Head of caudate nucleus (tissue), 42 donors: ENCODE data around the gene IQGAP3.

Experiments
- DNase-seq, 42 donors: peaks; one replicate each; pipeline versions ENCODE4 v3.0.0 to v3.0.0-alpha.2; 2020 to 2021; ENCODE audit warnings: mixed read lengths in 7 of 42
- intact Hi-C: fragments of 100-400 bp; cut with DNase I; formaldehyde crosslinking; loops from one replicate; pipeline ENCODE4 v1.15.0; 2022

IQGAP3 gene

GRCh38 chr1:156528875-156529425 lies 43.4 kb downstream of the IQGAP3 start:
- DNase-seq, result no peak
- intact Hi-C loops, result no loop called here

GRCh38 chr1:156528231-156528630 lies 44.1 kb downstream of the IQGAP3 start:
- intact Hi-C loops, result no loop called here
- DNase-seq, result no peak

DNA sequence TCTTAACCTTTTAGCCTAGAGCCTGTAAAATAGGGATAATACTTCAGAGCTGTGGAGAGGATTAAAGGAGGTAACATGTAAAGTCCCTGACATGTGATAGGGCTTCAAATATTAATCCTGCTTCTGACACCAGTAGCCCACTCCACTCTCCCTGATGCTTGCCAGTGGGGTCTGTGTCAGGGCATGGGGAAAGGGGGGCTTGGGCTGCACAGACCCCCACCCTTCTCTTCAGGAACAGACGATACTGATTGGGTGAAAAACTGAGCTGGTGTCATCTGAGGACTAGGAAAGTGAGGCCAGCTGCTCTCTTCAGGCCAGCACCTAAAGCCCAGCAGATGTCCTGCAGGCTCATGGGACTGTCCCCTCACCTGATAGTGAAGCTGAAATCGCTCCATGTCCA lies 44.8 kb downstream of the IQGAP3 start:
- no peak for DNase-seq
- intact Hi-C loops, result no loop called here

- intact Hi-C loops, result no loop called here
- DNase-seq, result no peak
These were observed 46.4 kb downstream of the IQGAP3 start for GRCh38 chr1:156525856-156526489.

- DNase-seq, result no peak
- intact Hi-C loops, result no loop called here
These were observed 47.3 kb downstream of the IQGAP3 start for GRCh38 chr1:156525071-156525501.

- DNase-seq, result no peak
- intact Hi-C loops, result no loop called here
These were observed 47.9 kb downstream of the IQGAP3 start for GRCh38 chr1:156524481-156524869.

GRCh38 chr1:156523801-156524480 lies 48.4 kb downstream of the IQGAP3 start:
- no peak for DNase-seq
- intact Hi-C loops, result no loop called here

- DNase-seq, result no peak
- intact Hi-C loops, result no loop called here
These were observed 49.9 kb downstream of the IQGAP3 start for GRCh38 chr1:156522443-156522970.

GRCh38 chr1:156517748-156518147 lies 54.6 kb downstream of the IQGAP3 start:
- no peak for DNase-seq
- intact Hi-C loops, result no loop called here

DNA sequence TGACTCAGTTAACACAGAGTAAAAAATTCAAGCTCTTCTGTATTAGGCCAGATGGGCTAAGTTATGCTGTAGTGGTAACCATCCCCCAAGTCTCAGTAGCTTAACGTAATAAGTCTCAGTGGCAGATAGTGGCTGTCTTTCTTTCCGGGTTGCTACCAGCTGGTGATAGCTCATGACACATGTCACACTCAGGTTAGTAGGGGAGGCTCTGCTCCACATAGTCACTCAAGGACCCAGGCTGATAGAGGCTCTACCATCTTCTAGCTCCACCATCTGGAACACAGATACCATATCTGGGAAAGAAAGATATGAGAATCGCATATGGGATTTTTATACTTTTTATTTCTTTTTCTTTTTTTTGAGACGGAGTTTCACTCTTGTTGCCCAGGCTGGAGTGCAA lies 55.5 kb downstream of the IQGAP3 start:
- no peak for DNase-seq
- intact Hi-C loops, result no loop called here

- intact Hi-C loops, result no loop called here
- DNase-seq, result no peak
These were observed 56.4 kb downstream of the IQGAP3 start for GRCh38 chr1:156515956-156516355.

DNA sequence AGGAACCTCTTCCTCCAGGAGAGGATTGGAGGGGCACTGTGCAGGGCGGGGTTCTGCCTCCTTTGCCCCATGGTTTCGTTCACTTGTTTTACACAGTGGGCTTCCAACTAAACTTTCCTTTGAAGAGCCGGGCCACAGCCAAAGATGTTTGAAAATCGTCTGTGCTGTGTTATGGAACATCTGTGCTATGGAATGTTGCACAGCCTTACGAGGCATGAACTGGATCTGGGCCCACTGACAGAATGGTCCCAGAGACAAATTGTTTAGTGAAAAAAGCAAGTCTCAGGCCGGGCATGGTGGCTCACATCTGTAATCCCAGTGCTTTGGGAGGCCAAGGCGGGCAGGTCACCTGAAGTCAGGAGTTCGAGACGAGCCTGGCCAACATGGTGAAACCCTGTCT lies 59.2 kb downstream of the IQGAP3 start:
- DNase-seq, result peak in 1 of 42 donors; percentile 9
- intact Hi-C loops, result no loop called here

- no peak for DNase-seq
- intact Hi-C loops, result no loop called here
These were observed 60.7 kb downstream of the IQGAP3 start for GRCh38 chr1:156511644-156512043.

- intact Hi-C loops, result no loop called here
- DNase-seq, result peak in 41 of 42 donors; percentile 58 to 90 (median 74)
These were observed 61.7 kb downstream of the IQGAP3 start for GRCh38 chr1:156510709-156511108.

DNA sequence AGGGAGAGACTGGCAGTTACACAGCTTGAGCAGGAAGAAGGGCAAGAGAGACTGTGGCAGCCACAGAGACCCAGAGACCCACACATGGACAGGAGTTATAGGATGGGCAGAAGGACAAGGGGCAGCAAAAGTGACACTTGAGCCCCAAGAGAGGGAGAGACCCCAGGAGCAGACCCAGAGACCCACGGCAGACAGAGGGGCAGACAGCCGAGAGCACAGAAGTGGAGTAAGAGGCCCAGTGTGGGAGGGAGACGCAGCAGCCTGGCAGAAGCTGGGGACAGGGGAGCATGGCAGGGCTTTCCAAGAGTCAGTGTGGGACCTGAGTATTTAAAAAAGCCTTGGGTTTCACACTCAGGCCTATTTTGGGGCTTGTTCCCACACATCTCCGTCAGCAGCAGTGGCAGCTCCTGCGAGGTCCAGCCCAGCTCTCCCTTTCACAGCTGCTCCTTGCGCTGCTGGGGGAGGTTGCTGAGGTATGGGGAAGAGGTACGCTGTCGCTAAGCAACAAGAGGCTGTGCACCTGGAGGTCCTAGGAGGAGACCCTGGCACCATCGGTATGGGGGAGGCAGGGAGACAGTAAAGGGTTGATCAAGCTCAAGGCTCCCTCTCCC lies 62.8 kb downstream of the IQGAP3 start:
- intact Hi-C loops, result loop anchor here (5.0 kb wide), 1 partner anchor 93 kb away; the partner anchor contains the start of gene GPATCH4
- DNase-seq, result no peak

- no peak for DNase-seq
- intact Hi-C loops, result loop anchor here (5.0 kb wide), 1 partner anchor 93 kb away; the partner anchor contains the start of gene GPATCH4
These were observed 63.5 kb downstream of the IQGAP3 start for GRCh38 chr1:156508955-156509234.

DNA sequence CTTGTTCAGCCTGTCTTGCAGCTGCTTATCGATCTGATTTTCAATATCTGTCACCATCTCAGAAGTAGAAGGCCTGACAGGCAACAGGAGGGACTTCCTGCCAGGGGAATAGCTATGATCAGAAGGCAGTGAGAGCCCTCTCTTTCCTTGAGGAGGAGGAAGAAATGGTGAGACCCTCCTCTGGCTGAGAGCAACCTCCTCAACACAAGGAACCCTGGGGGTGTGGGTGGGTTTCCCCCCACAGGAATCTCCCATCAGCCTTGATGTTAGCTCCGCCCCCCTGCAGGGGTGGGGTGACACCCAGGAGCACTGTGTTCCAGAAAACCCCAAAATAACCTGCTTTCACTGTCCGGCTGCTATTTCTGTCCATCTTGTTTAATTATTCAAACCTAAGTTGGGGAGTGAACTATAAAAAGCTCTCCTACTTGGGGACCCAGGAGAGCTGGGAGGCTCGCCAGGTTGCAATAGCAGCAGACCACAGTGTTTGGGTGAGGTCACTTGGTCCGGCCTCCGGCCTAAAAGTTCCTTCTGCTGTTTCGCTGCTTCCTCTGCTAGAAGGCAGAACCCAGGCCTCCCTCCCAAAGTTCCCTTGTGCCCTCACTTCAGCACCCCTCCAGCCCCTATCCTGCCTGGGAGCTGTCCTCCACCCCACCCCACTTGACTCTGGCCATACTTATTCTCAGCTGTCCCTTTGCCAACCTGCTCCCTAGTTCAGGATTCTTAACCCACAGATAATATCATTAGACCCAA lies 64.0 kb downstream of the IQGAP3 start:
- intact Hi-C loops, result loop anchor here (5.0 kb wide), 1 partner anchor 94 kb away; the partner anchor contains the start of gene GPATCH4
- DNase-seq, result peak in 22 of 42 donors; percentile 19 to 77 (median 57)

GRCh38 chr1:156506450-156506849 lies 65.9 kb downstream of the IQGAP3 start:
- no peak for DNase-seq
- intact Hi-C loops, result loop anchor here (5.0 kb wide), 1 partner anchor 96 kb away; the partner anchor contains the start of gene GPATCH4

DNA sequence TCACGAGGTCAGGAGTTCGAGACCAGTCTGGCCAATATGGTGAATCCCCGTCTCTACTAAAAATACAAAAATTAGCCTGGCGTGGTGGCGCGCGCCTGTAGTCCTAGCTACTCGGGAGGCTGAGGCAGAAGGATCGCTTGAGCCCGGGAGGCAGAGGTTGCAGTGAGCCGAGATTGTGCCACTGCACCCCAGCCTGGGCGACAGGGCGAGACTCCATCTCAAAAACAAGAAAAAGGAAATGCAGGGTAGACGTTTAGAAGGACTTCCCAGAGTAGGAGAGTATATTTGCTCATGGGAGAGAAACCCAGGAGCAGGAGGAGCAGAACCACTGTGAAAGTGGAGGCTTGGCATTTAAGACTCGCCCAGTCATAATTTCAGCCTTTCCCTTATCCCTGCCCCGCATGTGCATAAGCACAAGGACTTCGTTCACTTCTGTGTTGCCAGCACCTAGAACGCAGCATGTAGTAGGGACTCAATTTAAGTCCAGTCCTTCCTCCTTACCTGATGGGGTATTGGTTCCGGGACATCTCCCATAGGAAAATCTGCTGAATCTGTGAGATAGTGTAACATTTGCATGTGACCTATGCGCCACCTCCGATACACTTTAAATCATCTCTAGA lies 66.6 kb downstream of the IQGAP3 start:
- peak in 1 of 42 donors; percentile 4 for DNase-seq
- intact Hi-C loops, result loop anchor here (1.0 to 5.0 kb wide), 2 partner anchors 48 to 97 kb away; partner anchors contain the start of gene GPATCH4
